CD14-positive monocyte (primary cell): ENCODE data around the gene CRISPLD2. TPM values are rescaled to one million over a fixed set of nuclear protein-coding genes. Genes with fewer than 3 reads are reported as not detected.

Experiments used
- DNase-seq, 3 donors: peaks; one replicate each; pipeline ENCODE4 v3.0.0-alpha.2; 2011 to 2022
- H2AFZ ChIP-seq: 2 replicates; pipeline ENCODE4 v1.6.0; 2012; ENCODE audit warnings: mild to moderate bottlenecking, low read depth, low read length, inconsistent platforms; ENCODE audit not compliant: insufficient read depth, poor library complexity, severe bottlenecking
- H3K27ac ChIP-seq, 2 donors: 1 replicate in 1 of 2; 2 replicates in 1 of 2; pipeline ENCODE4 v1.5.1; 2012 to 2013; ENCODE audit warnings: low read length in 2 of 2, control low read depth in 1 of 2, inconsistent platforms in 1 of 2, low read depth in 1 of 2, mild to moderate bottlenecking in 1 of 2
- H3K27me3 ChIP-seq, 2 donors: one replicate each; pipeline versions ENCODE4 v1.6.0 to v1.6.1; 2011 to 2013; ENCODE audit warnings: low read length in 2 of 2; ENCODE audit not compliant: control insufficient read depth in 2 of 2, insufficient read depth in 2 of 2
- H3K36me3 ChIP-seq, 2 donors: replicated peaks in 1 of 2; 1 replicate in 1 of 2; 2 replicates in 1 of 2; pipeline versions ENCODE4 v1.5.1 to v1.6.1; 2012 to 2013; ENCODE audit warnings: low read length in 2 of 2, control low read depth in 1 of 2, inconsistent platforms in 1 of 2, mild to moderate bottlenecking in 1 of 2; ENCODE audit not compliant: insufficient read depth in 2 of 2, control insufficient read depth in 1 of 2
- H3K4me1 ChIP-seq, 2 donors: 1 replicate in 1 of 2; 2 replicates in 1 of 2; pipeline versions ENCODE4 v1.5.1 to v1.6.1; 2012 to 2013; ENCODE audit warnings: low read length in 2 of 2, control low read depth in 1 of 2, inconsistent platforms in 1 of 2, mild to moderate bottlenecking in 1 of 2, moderate library complexity in 1 of 2; ENCODE audit not compliant: insufficient read depth in 2 of 2, control insufficient read depth in 1 of 2
- H3K4me2 ChIP-seq: replicated peaks from 2 replicates; pipeline ENCODE3; 2012; ENCODE audit warnings: low read length, moderate library complexity, mild to moderate bottlenecking; ENCODE audit not compliant: poor library complexity, severe bottlenecking; ENCODE audit errors: extremely low read depth
- H3K4me3 ChIP-seq, 3 experiments: fragments of 200-600 bp in 1 of 3; sonication (generic) in 1 of 3; replicated peaks in 1 of 3; 1 replicate in 2 of 3; 2 replicates in 1 of 3; pipeline ENCODE4 v1.5.1; 2011 to 2013; ENCODE audit warnings: low read length in 3 of 3, mild to moderate bottlenecking in 3 of 3, control low read depth in 2 of 3, low read depth in 2 of 3, inconsistent platforms in 1 of 3, moderate library complexity in 1 of 3
- H3K79me2 ChIP-seq: 2 replicates; pipeline ENCODE4 v1.6.0; 2012; ENCODE audit warnings: mild to moderate bottlenecking, control low read depth, inconsistent platforms, low read length, moderate library complexity; ENCODE audit not compliant: insufficient read depth
- H3K9ac ChIP-seq: 2 replicates; pipeline ENCODE4 v1.6.0; 2017; ENCODE audit warnings: low read length, mild to moderate bottlenecking; ENCODE audit not compliant: insufficient read depth, poor library complexity, severe bottlenecking
- H3K9me3 ChIP-seq, 2 donors: replicated peaks in 1 of 2; 1 replicate in 1 of 2; 2 replicates in 1 of 2; pipeline versions ENCODE4 v1.5.1 to v1.6.1; 2012 to 2013; ENCODE audit warnings: low read length in 2 of 2, control low read depth in 1 of 2; ENCODE audit not compliant: control insufficient read depth in 1 of 2, insufficient read depth in 1 of 2
- H4K20me1 ChIP-seq: 2 replicates; pipeline ENCODE4 v1.6.0; 2012; ENCODE audit warnings: mild to moderate bottlenecking, low read length, control low read depth, moderate library complexity; ENCODE audit not compliant: insufficient read depth
- H3K27ac Mint-ChIP-seq, 7 donors: one replicate each; pipeline ENCODE4 v1.8.0; 2020; ENCODE audit warnings: mild to moderate bottlenecking in 7 of 7, mixed read lengths in 7 of 7, moderate library complexity in 6 of 7, inconsistent platforms in 2 of 7
- H3K27me3 Mint-ChIP-seq, 3 donors: one replicate each; pipeline ENCODE4 v1.8.0; 2021 to 2022; ENCODE audit warnings: low read depth in 3 of 3, mild to moderate bottlenecking in 3 of 3, mixed read lengths in 3 of 3, moderate library complexity in 3 of 3, inconsistent platforms in 1 of 3
- H3K36me3 Mint-ChIP-seq, 2 donors: one replicate each; pipeline ENCODE4 v1.8.0; 2020; ENCODE audit warnings: mixed read lengths in 2 of 2, inconsistent platforms in 1 of 2, mild to moderate bottlenecking in 1 of 2
- H3K4me1 Mint-ChIP-seq: one replicate; pipeline ENCODE4 v1.8.0; 2020; ENCODE audit warnings: mild to moderate bottlenecking, mixed read lengths
- H3K4me3 Mint-ChIP-seq, 2 donors: one replicate each; pipeline ENCODE4 v1.8.0; 2020; ENCODE audit warnings: mild to moderate bottlenecking in 2 of 2, mixed read lengths in 2 of 2, moderate library complexity in 1 of 2
- H3K9me3 Mint-ChIP-seq, 7 donors: one replicate each; pipeline ENCODE4 v1.8.0; 2020 to 2022; ENCODE audit warnings: mixed read lengths in 7 of 7, mild to moderate bottlenecking in 6 of 7, moderate library complexity in 6 of 7, inconsistent platforms in 2 of 7
- CTCF ChIP-seq: fragments of 200-600 bp; IDR thresholded peaks from one replicate; pipeline ENCODE4 v1.8.0; 2022; ENCODE audit warnings: antibody characterized with exemption, mild to moderate bottlenecking
- WGBS: methylation state at CpG from one replicate; pipeline ENCODE4 v1.1.5; 2013; ENCODE audit warnings: missing lambda C conversion rate; ENCODE audit not compliant: insufficient coverage; 5-methylcytosine and 5-hydroxymethylcytosine counted together
- intact Hi-C, 2 donors: fragments of 100-400 bp; cut with micrococcal nuclease; formaldehyde crosslinking; loops; one replicate each; pipeline versions ENCODE4 v1.15.0 to v1.15.1; 2023
- polyA plus RNA-seq, 3 donors: library from polyadenylated mRNA; depleted of rRNA in 1 of 3; unstranded in 2 of 3; stranded (reverse) in 1 of 3; fragments of 300-500 nt in 2 of 3; fragments of >200 nt in 1 of 3; fragmentation: Illumina TruSeq in 2 of 3; gene quantifications; 1 replicate in 2 of 3; 2 replicates in 1 of 3; pipeline ENCODE4 v1.2.3, GENCODE V29; 2012 to 2021

The CRISPLD2 gene
- polyA plus RNA-seq, 3 donors = 40.7 to 90.4 (median 69.0) TPM

GRCh38 chr16:84957192-84957591 is 137.4 kb downstream of the CRISPLD2 start:
- no peaks in the 10 kb centered on the region for H3K79me2 ChIP-seq
- no peaks in the 10 kb centered on the region for H3K36me3 ChIP-seq
- H4K20me1 ChIP-seq = no peaks in the 10 kb centered on the region
- H3K4me1 Mint-ChIP-seq = peaks cover 21% of the 10 kb centered on the region
- no peak overlapping the region for H3K4me3 ChIP-seq
- no peak overlapping the region for H3K4me3 Mint-ChIP-seq
- no peaks in the 10 kb centered on the region for H3K36me3 Mint-ChIP-seq
- TF ChIP-seq CTCF = no peak
- H3K27me3 Mint-ChIP-seq = peaks cover 3 to 11% (median 11%) of the 10 kb centered on the region in 3 donors
- peaks cover 15 to 16% of the 10 kb centered on the region in 2 donors for H3K4me1 ChIP-seq
- intact Hi-C loops = no loop called here
- H3K9me3 ChIP-seq = no peaks in the 10 kb centered on the region
- no peaks in the 10 kb centered on the region for H3K27me3 ChIP-seq
- H3K4me2 ChIP-seq = no peak overlapping the region
- H3K9ac ChIP-seq = no peak overlapping the region
- H3K27ac Mint-ChIP-seq = no peak overlapping the region
- no peak overlapping the region for H2AFZ ChIP-seq
- 100% methylated on average over 1 of the region's 5 CpGs for WGBS
- no peak for DNase-seq
- no peaks in the 10 kb centered on the region for H3K9me3 Mint-ChIP-seq
- no peak overlapping the region for H3K27ac ChIP-seq

- H3K27ac ChIP-seq = no peak overlapping the region
- no peak overlapping the region for H3K4me2 ChIP-seq
- no peak overlapping the region for H2AFZ ChIP-seq
- no peak for TF ChIP-seq CTCF
- H3K79me2 ChIP-seq = no peaks in the 10 kb centered on the region
- H3K4me3 Mint-ChIP-seq = no peak overlapping the region
- no peaks in the 10 kb centered on the region for H3K27me3 ChIP-seq
- H3K9me3 Mint-ChIP-seq = no peaks in the 10 kb centered on the region
- H3K4me1 Mint-ChIP-seq = peaks cover 15% of the 10 kb centered on the region
- no peaks in the 10 kb centered on the region for H3K36me3 ChIP-seq
- no peaks in the 10 kb centered on the region for H4K20me1 ChIP-seq
- H3K36me3 Mint-ChIP-seq = no peaks in the 10 kb centered on the region
- 100% methylated on average over 1 of the region's 1 CpG for WGBS
- no peak overlapping the region for H3K9ac ChIP-seq
- no peak overlapping the region for H3K4me3 ChIP-seq
- no peak overlapping the region for H3K27ac Mint-ChIP-seq
- intact Hi-C loops = no loop called here
- H3K9me3 ChIP-seq = no peaks in the 10 kb centered on the region
- DNase-seq = no peak
- peaks cover 9 to 10% of the 10 kb centered on the region in 2 donors for H3K4me1 ChIP-seq
- H3K27me3 Mint-ChIP-seq = peaks cover 3 to 13% (median 11%) of the 10 kb centered on the region in 3 donors
Measured at GRCh38 chr16:84957792-84958191, 138.0 kb downstream of the CRISPLD2 start.

Other genes with a start within 250 kb of the CRISPLD2 start
- 1,000 to 10,000 TPM in 2 of 3 donors, 100 to 1,000 TPM in 1; 648 to 1,843 (median 1,643) TPM for gene COTL1, start 201.9 kb upstream of the CRISPLD2 start, polyA plus RNA-seq
- 10 to 100 TPM; 12.1 to 50.8 (median 14.2) TPM for gene KLHL36, start 171.5 kb upstream of the CRISPLD2 start, polyA plus RNA-seq
- gene USP10, start 120.0 kb upstream of the CRISPLD2 start, polyA plus RNA-seq = 100 to 1,000 TPM in 1 of 3 donors, 10 to 100 TPM in 2; 38.7 to 115 (median 90.9) TPM
- gene ZDHHC7, start 191.6 kb downstream of the CRISPLD2 start, polyA plus RNA-seq = 100 to 1,000 TPM in 2 of 3 donors, 10 to 100 TPM in 1; 99.7 to 189 (median 129) TPM
- gene KIAA0513, start 207.8 kb downstream of the CRISPLD2 start, polyA plus RNA-seq = 10 to 100 TPM; 21.4 to 77.5 (median 32.7) TPM